Measurements from ENCODE around the gene FYN. TPM values are rescaled to one million over a fixed set of nuclear protein-coding genes. Genes with fewer than 3 reads are reported as not detected.

The FYN gene
- polyA plus RNA-seq, 3 donors = 88.4 to 149 (median 114) TPM

DNA sequence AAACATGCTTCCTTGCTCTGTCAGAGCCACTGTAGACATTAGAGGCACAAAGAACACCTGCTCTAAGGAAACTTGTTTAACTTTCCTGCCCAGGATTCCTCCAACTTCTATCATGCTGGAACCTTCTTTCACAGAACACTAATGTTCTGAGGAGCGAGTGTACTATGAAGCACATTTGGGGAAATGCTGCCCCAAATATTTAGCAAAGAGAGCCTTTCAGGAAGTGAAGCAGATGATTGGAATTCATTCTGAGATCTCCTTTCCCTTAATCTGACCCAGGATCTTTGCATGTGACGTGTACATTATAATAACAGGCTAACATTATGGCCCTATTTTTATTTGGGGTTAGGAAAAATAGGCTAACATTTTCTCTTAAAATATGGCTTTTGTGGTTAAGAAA lies 21.0 kb upstream of the FYN start:
- no peak for TF ChIP-seq CTCF (IDR thresholded peaks at IDR 0.05)
- intact Hi-C loops (cut with micrococcal nuclease) = no loop called here
- no peak overlapping the region for H3K4me2 ChIP-seq (replicated peaks; ENCODE audit: extremely low read depth, low read length, poor library complexity, severe bottlenecking)

DNA sequence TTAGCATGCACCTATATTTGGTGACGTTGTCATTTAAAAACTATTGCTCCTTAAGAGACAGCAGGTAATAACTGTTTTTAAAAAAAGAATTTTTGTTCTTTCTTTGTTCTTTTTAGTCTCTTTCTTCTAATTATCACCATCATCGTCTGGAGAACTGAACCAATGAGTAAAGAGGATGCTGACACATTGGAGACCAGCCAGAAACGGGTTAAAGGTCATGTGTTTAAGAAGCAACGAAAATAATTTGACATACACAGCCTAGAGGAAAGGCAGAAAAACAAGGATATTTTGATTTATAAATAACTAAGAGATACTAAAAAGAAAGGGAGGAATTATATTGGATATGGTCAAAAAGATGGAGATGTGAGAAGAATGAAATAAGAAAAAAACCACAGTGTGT lies 19.2 kb upstream of the FYN start:
- H3K4me3 Mint-ChIP-seq = no peak overlapping the region

More for the DNA sequence above, 21.0 kb upstream of the FYN start:
- Mint-ChIP-seq H3K4me1 (peaks cover 2% of the 10 kb centered on the region), H3K36me3 (no peaks in the 10 kb centered on the region), H3K4me3 (no peak overlapping the region), H3K27me3 (ENCODE audit: low read depth in 3 of 3) (peaks cover 0 to 2% (median under 1%) of the 10 kb centered on the region in 3 donors), H3K9me3 (no peaks in the 10 kb centered on the region), H3K27ac (no peak overlapping the region)
- Histone ChIP-seq H3K4me1 (ENCODE audit: control insufficient read depth in 1 of 2, insufficient read depth in 2 of 2, low read length in 2 of 2) (no peaks in the 10 kb centered on the region), H3K79me2 (ENCODE audit: insufficient read depth, low read length) (no peaks in the 10 kb centered on the region), H3K4me3 (replicated peaks in 1 of 3; ENCODE audit: low read depth in 2 of 3, low read length in 3 of 3) (no peak overlapping the region), H3K9me3 (replicated peaks in 1 of 2; ENCODE audit: control insufficient read depth in 1 of 2, insufficient read depth in 1 of 2, low read length in 2 of 2) (no peaks in the 10 kb centered on the region), H3K9ac (ENCODE audit: insufficient read depth, low read length, poor library complexity, severe bottlenecking) (no peak overlapping the region), H3K27me3 (ENCODE audit: control insufficient read depth in 2 of 2, insufficient read depth in 2 of 2, low read length in 2 of 2) (peaks cover 0 to 2% of the 10 kb centered on the region in 2 donors), H3K27ac (ENCODE audit: low read depth in 1 of 2, low read length in 2 of 2) (no peak overlapping the region), H4K20me1 (ENCODE audit: insufficient read depth, low read length) (no peaks in the 10 kb centered on the region), H2AFZ (ENCODE audit: insufficient read depth, low read depth, low read length, poor library complexity, severe bottlenecking) (no peak overlapping the region), H3K36me3 (replicated peaks in 1 of 2; ENCODE audit: control insufficient read depth in 1 of 2, insufficient read depth in 2 of 2, low read length in 2 of 2) (no peaks in the 10 kb centered on the region)
- no CpG with 5 or more reads among the region's 2 CpGs for WGBS (ENCODE audit: insufficient coverage)
- DNase-seq = no peak

More for the DNA sequence above, 19.2 kb upstream of the FYN start:
- Histone ChIP-seq H3K27me3 (ENCODE audit: control insufficient read depth in 2 of 2, insufficient read depth in 2 of 2, low read length in 2 of 2) (peaks cover 0 to 4% of the 10 kb centered on the region in 2 donors), H3K9ac (ENCODE audit: insufficient read depth, low read length, poor library complexity, severe bottlenecking) (no peak overlapping the region), H3K79me2 (ENCODE audit: insufficient read depth, low read length) (no peaks in the 10 kb centered on the region), H3K4me1 (ENCODE audit: control insufficient read depth in 1 of 2, insufficient read depth in 2 of 2, low read length in 2 of 2) (no peaks in the 10 kb centered on the region), H2AFZ (ENCODE audit: insufficient read depth, low read depth, low read length, poor library complexity, severe bottlenecking) (no peak overlapping the region), H3K9me3 (replicated peaks in 1 of 2; ENCODE audit: control insufficient read depth in 1 of 2, insufficient read depth in 1 of 2, low read length in 2 of 2) (no peaks in the 10 kb centered on the region), H3K27ac (ENCODE audit: low read depth in 1 of 2, low read length in 2 of 2) (no peak overlapping the region), H4K20me1 (ENCODE audit: insufficient read depth, low read length) (no peaks in the 10 kb centered on the region), H3K36me3 (replicated peaks in 1 of 2; ENCODE audit: control insufficient read depth in 1 of 2, insufficient read depth in 2 of 2, low read length in 2 of 2) (no peaks in the 10 kb centered on the region), H3K4me2 (replicated peaks; ENCODE audit: extremely low read depth, low read length, poor library complexity, severe bottlenecking) (no peak overlapping the region), H3K4me3 (replicated peaks in 1 of 3; ENCODE audit: low read depth in 2 of 3, low read length in 3 of 3) (no peak overlapping the region)
- Mint-ChIP-seq H3K9me3 (no peaks in the 10 kb centered on the region), H3K36me3 (no peaks in the 10 kb centered on the region), H3K4me1 (peaks cover 2% of the 10 kb centered on the region), H3K27ac (no peak overlapping the region), H3K27me3 (ENCODE audit: low read depth in 3 of 3) (peaks cover 2 to 4% (median 2%) of the 10 kb centered on the region in 3 donors)
- intact Hi-C loops (cut with micrococcal nuclease) = no loop called here
- no peak for DNase-seq
- no CpG with 5 or more reads among the region's 4 CpGs for WGBS (ENCODE audit: insufficient coverage)
- no peak for TF ChIP-seq CTCF (IDR thresholded peaks at IDR 0.05)

All from CD14-positive monocyte (primary cell).